Measurements from ENCODE around the gene RCAN1.

DNA sequence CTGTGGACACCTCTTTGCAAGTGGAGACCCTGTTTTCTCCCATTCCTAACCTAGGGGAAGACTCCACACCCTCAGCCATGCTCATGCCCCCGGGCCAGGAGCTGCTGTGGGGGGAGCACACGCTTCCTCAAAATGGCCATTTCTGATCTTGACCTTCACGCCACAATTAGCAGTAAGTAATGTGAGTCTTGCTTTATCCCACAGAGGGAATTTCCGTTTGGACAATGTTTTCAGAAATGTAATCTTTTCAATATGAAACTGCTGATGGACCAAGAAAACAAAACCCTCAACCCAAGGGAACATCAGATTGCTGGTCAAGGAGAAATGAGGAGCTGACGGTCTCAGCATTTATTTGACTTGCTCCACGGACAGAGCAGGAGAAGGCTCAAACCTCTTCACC lies 94.6 kb downstream of the RCAN1 start:
- TF ChIP-seq, protein P1, sequence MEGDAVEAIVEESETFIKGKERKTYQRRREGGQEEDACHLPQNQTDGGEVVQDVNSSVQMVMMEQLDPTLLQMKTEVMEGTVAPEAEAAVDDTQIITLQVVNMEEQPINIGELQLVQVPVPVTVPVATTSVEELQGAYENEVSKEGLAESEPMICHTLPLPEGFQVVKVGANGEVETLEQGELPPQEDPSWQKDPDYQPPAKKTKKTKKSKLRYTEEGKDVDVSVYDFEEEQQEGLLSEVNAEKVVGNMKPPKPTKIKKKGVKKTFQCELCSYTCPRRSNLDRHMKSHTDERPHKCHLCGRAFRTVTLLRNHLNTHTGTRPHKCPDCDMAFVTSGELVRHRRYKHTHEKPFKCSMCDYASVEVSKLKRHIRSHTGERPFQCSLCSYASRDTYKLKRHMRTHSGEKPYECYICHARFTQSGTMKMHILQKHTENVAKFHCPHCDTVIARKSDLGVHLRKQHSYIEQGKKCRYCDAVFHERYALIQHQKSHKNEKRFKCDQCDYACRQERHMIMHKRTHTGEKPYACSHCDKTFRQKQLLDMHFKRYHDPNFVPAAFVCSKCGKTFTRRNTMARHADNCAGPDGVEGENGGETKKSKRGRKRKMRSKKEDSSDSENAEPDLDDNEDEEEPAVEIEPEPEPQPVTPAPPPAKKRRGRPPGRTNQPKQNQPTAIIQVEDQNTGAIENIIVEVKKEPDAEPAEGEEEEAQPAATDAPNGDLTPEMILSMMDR (IDR thresholded peaks at IDR 0.05), result no peak
- TF ChIP-seq POLR2AphosphoS5 (IDR thresholded peaks at IDR 0.05), result no peak
- TF ChIP-seq POLR2A (IDR thresholded peaks at IDR 0.05), result no peak

All from suprapubic skin (tissue), 4 donors.